DMS114 treated with DMSO at 0.1 percent for 48 hours (cell line): ENCODE results near the gene NLRC3.

Source experiments
- DNase-seq: peaks from one replicate; lab custom pipeline; 2025; ENCODE audit not compliant: unreplicated experiment; lab: John Stamatoyannopoulos, UW

NLRC3 gene

DNA sequence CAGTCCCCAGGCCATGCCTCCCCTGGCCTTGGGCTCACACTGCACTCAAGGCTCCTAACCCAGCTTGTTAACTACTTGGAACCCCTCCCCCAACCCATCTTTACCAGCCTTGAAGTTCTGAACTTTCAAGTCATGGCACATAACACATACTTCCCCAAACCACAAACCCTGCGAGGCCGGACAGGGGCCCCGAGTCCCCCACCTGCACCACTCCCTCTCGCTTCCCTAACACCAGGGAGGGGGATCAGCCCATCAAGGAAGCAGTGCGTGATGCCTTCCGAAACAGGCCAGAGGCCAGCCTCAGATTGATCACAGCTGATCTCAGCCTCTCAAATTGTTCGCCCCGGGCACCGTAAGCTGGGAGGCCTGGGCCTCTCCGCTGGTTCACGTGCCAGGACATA lies 3.0 kb upstream of the NLRC3 start:
- DNase-seq: no peak

DNA sequence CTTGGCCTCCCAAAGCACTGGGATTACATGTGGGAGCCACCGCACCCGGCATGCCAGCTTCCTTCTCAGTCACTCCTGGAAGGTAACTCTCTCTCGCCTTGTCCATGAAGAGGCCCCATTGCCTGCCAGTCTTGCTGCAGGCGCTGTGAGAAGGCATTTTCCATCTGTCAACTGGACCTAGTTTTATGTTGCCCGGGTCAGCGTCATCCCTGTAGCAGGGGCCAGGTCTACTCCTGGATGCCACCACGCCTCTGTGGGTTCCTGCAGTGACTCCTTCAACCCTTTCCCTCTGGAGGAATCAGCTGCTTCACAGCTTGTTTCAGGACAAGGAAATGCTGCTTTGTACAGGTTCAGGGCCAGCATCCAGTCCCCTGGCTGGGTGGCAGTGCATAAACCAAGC lies 2.6 kb upstream of the NLRC3 start:
- DNase-seq: no peak

DNA sequence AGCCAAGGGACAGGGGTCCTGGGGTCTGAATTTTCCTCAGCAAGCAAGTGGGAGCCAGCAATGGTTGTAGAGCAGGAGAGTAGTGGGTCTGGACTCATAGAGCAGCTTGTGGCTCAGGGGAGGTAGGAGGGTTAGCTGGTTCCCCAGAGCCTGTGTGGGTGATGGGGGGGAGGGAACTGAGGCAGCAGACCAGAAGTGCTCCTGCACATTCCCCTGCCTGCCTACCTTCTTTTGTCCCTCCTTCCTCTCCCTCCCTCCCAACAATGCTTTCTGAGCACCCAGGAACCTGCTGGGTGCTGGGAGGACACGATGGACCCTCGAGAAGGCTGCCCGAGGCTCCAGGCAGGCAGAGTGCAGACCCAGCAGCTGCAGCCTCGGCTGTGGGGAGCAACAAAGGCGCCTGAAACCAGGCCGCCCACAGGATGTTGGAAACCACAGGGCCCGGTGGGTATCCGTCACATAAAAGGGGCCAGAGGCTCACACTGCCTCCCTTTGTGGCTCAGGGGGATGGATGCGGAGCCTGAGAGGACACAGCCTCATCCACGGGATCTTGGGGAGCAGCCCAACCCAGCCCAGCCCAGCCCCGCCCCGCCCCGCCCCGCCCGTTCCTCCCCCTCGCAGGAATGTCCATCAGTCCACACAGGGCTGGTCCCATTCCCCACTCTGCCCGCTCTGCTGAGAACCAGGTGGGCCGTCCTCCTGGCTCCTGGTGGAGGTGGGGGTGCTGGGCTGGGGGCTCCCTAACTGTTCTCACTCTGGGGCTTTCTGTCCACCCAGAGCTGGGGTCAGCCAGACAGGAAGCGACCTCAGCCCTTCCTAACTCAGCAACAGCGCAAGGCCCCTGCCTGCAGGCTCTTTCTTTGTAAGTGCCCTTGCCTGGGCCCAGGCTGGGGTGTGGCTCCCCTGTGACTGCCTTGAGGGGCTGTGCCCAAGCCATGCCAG lies 1.7 kb upstream of the NLRC3 start:
- no peak for DNase-seq

DNA sequence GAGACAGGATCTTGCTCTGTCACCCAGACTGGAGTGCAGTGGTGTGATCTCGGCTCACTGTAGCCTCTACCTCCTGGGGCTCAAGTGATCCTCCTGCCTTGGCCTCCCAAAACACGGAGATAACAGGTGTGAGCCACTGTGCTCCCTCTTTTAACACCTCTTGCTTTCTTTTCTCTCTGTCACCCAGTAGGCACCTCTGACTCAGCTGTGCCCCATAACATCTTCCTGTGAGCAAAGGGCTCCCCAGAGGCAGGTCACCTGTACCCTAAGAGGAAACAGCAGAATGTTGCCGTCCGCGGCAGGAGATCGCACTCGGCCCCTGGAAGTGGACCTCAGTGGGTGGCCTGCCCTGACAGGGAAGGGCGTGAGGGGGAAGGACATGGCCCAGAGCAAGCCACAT lies 918 bp upstream of the NLRC3 start:
- no peak for DNase-seq

DNA sequence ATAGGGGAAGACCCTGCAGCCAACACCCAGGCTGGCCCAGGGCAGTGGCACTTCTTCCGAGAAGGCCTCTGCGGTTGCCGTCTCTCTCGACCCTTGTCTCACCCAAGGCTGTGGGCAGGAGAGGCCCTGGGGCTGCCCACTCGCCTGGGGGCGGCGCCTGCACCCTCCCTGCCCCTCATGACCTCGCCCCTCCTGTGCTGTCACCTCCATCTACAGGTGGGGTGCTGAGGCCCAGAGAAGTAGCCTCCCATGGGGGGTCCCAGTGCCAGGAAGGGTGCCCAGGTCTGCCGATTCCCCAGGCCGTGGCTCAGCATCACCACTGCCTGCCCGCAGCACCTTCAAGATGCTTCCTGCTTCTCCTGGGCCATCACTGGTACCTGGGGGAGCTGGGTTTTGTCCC lies 992 bp downstream of the NLRC3 start:
- DNase-seq: no peak

DNA sequence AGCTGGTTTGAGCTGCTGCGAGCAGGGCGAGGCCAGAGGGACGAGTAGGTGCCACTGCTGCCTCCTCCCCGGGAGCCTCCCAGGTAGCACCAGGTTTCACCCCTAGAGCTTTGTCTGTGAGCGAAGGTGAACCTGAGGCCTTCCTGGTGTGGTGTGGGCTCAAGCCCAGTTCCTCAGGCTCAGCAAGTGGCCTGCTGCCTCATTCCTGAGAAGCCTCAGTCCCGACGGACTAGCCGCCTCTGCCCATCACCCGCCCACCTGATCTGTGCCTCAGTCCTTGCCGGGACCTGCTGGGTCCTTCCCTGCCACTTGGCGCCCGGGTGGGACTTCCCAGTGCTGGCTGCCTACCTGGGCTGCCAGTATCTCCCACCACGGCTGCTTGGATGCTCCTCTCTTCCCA lies 1.7 kb downstream of the NLRC3 start:
- no peak for DNase-seq

DNA sequence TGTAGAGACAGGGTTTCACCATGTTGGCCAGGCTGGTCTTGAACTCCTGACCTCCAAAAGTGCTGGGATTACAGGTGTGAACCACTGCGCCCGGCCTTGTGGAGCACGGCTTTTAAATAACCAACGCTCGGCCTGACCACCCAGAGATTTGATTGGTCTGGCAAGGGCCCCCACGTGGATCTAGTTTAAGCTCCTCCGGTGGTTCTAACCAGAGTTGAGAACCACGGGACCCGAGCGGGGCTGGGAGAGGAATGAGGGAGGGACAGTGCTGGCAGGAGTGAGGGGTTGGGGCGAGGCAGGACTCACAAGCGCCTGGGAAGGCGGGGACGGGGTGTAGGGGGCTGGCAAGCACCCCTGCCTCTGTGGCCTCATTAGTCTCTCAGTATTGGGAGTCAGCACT lies 3.0 kb downstream of the NLRC3 start:
- DNase-seq: no peak

DNA sequence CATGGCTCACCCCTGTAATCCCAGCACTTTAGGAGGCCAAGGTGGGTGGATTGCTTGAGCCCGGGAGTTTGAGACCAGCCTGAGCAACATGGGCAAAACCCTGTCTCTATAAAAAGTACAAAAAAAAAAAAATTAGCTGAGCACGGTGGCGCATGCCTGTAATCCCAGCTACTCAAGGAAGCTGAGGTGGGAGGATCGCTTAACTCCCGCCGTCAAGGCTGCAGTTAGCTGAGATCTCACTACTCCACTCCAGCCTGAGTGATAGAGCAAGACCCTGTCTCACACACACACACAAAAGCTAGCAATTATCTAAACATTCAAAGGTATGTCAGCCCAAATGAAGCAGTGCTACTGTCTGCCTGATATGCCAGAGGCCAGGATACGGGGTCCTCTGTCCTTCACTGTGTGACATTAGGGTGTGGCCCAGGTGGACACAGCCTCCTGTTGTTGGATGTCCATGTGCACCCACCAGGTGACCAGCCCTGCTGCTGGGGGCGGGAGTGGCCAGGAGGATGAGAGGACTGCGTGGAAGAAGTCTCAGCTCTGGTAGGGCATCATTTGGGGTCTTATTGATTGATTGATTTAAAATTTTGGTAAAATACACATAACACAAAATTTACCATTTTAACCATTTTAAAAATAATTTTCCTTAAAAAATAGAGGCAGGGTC lies 3.9 kb downstream of the NLRC3 start:
- no peak for DNase-seq

DNA sequence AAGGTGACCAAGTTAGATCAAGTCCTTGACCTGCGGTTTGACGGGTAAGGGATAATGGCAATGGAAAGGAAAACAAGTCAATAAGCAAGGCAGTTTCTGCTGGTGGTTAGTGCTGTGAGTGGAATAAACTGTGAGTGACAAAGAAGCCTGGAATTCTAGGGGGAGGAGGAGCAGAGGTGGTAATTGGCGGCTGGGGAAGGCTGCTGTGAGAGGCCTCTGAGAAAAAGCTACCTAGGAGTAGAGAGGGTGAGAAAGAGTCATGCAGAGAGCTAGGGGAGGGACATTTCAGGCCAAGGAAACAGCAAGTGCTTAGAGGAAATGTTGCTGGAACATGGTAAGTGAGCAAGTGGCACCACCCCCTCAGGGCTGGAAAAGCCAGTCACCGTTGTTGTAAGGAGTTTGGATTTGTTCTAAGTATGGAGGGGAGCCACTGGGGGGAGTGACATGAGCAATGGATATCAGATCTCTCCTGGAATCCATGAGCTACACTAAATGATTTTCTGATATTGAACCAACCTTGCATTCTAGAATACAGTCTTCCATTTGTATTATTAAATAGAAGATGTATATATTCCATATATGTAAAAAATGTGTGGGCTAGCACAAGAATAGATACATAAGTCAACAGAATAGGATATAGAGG lies 6.7 kb downstream of the NLRC3 start:
- no peak for DNase-seq

DNA sequence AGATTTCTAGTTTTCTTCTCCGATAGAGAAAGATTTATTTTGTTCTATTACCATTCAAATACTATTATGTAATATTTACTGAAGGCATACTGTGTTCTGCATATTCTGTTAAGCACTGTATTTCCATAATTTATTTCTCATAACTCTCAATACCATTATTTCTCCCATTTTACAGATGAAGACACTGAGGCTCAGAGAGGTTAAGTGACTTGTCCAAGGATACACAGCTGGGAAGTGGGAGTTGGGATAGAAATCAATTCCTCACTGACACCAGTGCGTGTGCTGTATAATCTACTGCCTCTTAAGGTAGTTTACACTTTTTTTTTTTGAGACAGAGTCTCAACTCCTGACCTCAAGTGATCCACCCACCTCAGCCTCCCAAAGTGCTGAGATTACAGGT lies 7.4 kb downstream of the NLRC3 start:
- no peak for DNase-seq

DNA sequence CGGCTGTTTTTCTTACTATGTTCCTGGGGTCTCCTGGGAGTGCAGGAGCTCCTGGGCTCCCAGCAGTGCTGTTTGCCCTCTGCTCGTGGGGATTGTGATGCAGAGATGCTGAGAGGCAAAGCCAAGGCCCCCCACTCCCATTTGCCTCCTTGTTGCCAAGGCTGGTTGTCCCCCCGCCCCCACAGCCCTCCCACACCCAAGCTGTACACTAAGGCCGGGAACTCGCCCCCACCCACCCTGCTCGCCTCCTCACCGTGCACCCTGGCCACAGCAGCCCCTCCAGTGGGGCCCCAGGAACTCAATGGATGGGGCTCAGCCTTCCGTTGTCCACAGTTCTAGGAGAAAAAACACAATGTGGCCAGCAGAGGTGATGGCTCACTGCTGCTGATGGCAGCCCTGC lies 10.2 kb downstream of the NLRC3 start:
- DNase-seq: no peak

DNA sequence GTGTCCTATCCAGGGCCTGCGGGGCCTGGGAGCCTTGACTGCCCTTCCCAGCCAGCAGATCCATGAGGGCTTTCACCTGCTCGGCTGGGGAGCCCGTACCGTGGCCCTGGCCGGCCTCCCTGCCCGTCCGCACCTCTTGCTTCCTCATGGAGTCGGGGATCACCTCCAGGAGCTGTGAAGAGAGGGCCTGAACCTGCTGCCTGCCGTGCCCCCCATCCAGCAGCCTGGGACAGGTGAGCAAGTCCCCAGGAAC lies 12.4 kb downstream of the NLRC3 start:
- DNase-seq: no peak

DNA sequence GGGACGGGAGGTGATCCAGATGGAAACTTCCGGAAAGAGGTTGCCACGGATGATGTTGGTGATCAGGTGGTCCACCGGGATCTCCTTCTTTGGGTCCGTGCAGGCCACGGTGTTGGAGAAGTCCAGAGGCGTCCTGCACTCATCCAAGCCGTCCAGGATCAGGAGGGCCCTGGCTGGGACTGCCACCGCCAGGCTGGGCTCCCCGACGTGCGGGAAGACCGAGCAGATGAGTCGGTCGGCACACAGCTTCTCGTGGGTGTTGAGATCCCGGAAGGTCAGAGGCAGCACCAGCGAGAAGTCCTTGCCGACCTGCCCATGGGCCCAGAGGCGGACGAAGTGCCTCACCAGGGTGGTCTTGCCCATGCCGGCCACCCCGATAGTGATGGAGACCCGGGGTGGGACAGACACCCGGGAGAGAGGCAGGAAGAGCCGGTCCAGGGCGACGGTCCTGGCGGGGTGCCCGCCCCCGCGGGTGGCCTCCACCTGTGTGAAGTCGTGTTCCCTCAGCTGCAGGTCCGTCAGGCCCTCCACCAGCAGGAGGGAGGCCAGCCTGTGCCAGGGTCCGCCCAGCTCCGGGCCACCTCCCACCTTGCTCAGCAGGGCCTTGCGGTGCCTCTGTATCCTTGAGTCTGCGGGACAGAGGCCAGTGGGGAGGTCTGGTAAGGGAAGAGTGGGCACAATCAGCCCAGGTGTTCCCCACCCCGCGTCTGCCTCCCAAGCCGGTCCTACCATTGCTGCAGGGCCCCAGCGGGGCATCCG lies 12.9 kb downstream of the NLRC3 start:
- DNase-seq: no peak

DNA sequence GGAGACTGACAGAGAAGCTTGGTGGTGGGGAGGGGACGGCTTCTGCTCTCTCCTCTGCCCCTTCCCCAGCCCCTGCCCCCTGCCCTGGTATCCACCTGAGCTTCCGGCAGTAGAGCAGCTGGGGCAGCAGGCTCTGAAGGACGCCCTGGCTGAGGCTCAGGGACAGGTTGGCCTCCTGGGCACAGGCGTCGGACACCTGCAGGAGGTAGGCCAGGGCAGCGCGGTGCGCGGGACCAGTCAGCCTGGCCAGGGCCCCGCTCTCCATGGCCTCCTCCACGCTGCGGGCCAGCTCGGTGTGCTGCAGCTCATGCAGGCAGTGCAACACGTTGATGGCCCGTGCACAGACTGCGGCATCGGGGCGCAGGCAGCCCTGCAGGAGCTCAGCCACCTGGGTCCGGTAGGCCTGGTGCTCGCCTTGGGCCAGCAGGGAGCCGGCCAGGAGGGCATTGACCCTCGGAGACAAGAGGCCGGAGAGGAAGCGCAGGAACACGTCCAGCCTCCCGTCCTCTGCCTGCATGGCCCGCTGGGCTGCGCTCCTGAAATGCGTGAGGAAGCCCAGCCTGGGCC lies 14.2 kb downstream of the NLRC3 start:
- DNase-seq: no peak

DNA sequence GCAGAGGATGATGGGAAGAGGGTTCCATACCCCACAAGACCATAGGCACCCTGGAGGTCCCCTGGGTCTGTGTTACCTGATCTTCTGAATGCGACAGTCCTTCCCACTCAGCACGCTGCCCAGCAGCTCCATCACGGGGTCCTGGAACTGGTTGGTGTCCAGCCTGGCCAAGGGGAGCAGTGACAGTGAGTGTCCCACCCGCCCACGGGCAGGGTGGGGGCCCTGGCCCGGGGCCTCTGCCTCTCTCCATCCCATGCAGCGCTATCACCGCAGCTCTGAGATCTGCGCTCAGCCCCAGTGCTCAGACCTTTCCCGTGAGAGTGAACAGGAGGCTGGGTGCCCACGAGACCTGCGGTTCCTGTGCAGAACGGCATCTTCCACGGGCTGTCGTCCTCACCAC lies 15.6 kb downstream of the NLRC3 start:
- DNase-seq: no peak

DNA sequence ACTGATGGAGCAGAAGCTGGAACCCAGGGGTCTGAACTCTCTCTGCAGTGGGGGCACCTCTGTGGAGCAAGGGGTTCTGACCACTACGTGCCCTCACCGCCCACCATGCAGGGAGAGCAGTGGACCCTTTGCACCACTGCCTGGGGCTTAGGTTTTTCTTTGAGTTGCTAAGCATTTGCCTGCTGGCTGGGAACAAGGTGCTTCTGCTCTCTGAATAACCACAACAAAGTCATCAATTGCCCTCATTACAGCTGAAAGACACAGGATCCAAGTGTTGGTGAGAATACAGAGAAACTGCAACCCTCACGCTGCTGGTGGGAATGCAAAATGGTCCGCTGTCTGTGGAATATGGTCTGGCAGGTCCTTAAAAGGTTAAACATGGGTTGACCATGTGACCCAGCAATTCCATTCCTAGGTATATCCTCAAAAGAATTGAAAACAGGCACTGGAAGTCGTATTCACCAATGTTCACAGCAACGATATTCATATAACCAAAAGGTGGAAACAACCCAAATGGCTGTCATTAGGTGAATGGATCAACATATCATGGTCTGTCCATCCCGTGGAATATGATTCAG lies 22.8 kb downstream of the NLRC3 start:
- no peak for DNase-seq

DNA sequence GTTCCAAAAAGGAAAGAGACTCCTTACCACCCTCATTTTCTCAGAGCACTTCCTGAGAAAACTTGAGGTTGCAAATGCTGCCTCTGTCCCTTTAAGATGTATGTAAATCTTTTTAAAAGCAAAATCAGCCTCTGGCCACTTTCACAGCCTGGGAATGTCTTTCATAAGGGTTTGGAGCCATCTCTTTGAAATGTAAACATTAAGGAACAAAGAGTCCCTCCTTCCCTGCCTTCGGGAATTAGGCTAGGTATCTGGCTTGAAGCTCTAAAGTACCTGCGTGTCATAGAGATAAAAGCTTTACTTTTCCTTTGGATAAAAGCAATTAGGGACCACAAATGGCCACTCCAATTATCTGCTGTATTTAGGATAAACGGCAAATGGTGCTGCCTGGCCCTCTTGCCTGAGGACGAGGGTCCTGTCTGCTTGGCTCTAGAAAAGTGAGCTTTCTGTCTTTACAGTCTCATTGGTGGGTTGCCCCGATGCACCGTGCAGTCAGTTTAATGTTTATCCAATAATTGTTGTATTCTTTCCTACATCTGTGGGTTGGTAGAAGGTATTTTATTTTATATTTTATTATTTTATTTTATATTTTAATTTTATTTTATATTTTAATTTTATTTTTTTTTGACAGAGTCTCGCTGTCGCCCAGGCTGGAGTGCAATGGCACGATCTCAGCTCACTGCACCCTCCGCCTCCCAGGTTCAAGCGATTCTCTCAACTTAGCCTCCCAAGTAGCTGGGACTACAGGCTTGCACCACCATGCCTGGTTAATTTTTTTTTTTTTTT lies 23.9 kb downstream of the NLRC3 start:
- no peak for DNase-seq

DNA sequence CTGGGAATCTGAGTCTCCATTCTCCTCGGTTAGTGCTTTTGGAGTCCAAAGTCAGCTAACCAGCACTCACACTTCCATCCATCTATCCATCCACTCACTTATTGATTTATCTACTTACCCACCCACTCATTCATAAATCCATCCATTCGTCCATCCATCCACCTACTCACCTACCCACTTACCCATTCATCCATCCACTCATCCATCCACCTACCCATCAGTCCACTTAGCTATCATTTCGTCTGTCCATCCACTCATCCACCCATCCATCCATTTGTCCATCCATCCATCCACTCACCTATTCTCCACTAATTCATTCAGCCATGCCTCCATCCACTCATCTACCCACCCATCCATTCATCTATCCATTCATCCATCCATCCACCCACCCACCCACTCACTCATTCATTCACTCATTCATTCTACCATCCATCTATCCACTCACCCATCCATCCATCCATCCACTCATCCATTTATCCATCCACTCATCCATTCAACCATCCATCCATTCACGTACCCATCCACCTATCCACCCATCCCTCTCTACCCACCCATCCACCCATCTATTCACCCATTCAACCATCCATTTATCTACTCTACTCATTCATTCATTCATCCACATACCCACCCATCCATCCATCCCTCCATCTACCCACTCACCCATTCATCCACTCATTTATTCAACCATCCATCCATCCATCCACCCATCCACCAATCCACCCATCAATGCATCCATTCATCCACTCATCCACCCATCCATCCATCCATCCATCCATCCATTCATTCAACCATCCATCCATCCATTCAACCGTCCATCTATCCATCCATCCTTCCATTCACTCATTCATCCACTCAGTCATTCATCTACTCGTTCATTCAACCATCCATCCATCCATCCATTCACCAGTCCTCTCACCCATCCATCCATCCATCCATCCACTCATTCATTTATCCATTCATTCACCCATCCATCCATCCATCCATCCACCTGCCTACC lies 26.1 kb downstream of the NLRC3 start:
- DNase-seq: no peak

DNA sequence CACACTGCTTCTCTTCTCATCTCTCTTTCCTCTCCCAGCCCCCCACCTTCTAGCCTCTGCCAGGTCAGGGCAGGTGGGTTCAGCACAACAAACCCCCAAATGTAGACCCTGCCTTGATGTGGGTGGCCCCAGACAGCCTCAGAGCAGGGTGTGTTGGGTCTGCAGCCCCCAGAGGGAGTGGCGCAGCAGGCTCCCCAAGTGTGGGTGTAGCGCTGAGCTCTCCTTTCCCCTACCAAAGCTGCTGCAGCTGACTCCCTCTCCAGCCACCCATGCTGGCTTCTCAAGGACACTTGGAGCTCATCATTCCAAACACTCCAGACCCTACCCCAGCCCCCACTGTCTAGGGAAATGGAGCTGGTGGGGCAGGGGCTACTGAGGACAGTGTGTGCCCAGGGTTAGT lies 27.3 kb downstream of the NLRC3 start:
- DNase-seq: no peak
